Fibroblast of lung (primary cell): ENCODE data around the gene NMU. TPM values are rescaled to one million over a fixed set of nuclear protein-coding genes. Genes with fewer than 3 reads are reported as not detected.
"Not testable (repeated sequence)": the region's sequence is repeated elsewhere in the genome, so short reads cannot be mapped to it uniquely, and the experiment has no call there.

Source experiments
- DNase-seq, 2 donors: peaks; one replicate each; pipeline versions ENCODE4 v3.0.0 to v3.0.0-alpha.2; 2010; ENCODE audit warnings: low read depth in 2 of 2
- H2AFZ ChIP-seq: 2 replicates; pipeline ENCODE4 v1.5.1; 2012; ENCODE audit warnings: low read length, control low read depth, inconsistent platforms
- H3K27ac ChIP-seq: 2 replicates; pipeline ENCODE4 v1.5.1; 2011; ENCODE audit warnings: low read length, control low read depth; ENCODE audit not compliant: insufficient read depth
- H3K27me3 ChIP-seq: 2 replicates; pipeline ENCODE4 v1.5.1; 2011; ENCODE audit warnings: mild to moderate bottlenecking, low read length; ENCODE audit not compliant: control insufficient read depth, insufficient read depth
- H3K36me3 ChIP-seq: 2 replicates; pipeline ENCODE4 v1.5.1; 2011; ENCODE audit warnings: low read length; ENCODE audit not compliant: control insufficient read depth, insufficient read depth
- H3K4me1 ChIP-seq: 2 replicates; pipeline ENCODE4 v1.5.1; 2011; ENCODE audit warnings: low read length; ENCODE audit not compliant: control insufficient read depth, insufficient read depth; ENCODE audit errors: extremely low read depth
- H3K4me2 ChIP-seq: 2 replicates; pipeline ENCODE4 v1.5.1; 2011; ENCODE audit warnings: low read length, control low read depth; ENCODE audit not compliant: insufficient read depth; ENCODE audit errors: extremely low read depth
- H3K4me3 ChIP-seq, 4 experiments: fragments of 200-600 bp in 1 of 4; sonication (generic) in 1 of 4; replicated peaks in 1 of 4; 2 replicates each; pipeline ENCODE4 v1.5.1; 2011 to 2016; ENCODE audit warnings: low read length in 4 of 4, low read depth in 3 of 4, mild to moderate bottlenecking in 3 of 4, control low read depth in 2 of 4, inconsistent platforms in 1 of 4, mixed read lengths in 1 of 4; ENCODE audit not compliant: insufficient read depth in 1 of 4; ENCODE audit errors: control extremely low read depth in 1 of 4
- H3K79me2 ChIP-seq: 2 replicates; pipeline ENCODE4 v1.5.1; 2012; ENCODE audit warnings: mild to moderate bottlenecking, low read length, inconsistent platforms; ENCODE audit not compliant: control insufficient read depth, insufficient read depth
- H3K9ac ChIP-seq: 2 replicates; pipeline ENCODE4 v1.5.1; 2011; ENCODE audit warnings: mild to moderate bottlenecking, low read length, control low read depth; ENCODE audit not compliant: insufficient read depth
- H3K9me3 ChIP-seq: 2 replicates; pipeline ENCODE4 v1.5.1; 2012; ENCODE audit warnings: low read depth, low read length; ENCODE audit not compliant: control insufficient read depth, insufficient read depth
- H4K20me1 ChIP-seq: 2 replicates; pipeline ENCODE4 v1.5.1; 2011; ENCODE audit warnings: low read length; ENCODE audit not compliant: control insufficient read depth, insufficient read depth; ENCODE audit errors: extremely low read depth
- EZH2 ChIP-seq: IDR thresholded peaks from 2 replicates; pipeline ENCODE4 v1.5.1; 2012; ENCODE audit warnings: low read length, control low read depth, mild to moderate bottlenecking; ENCODE audit errors: missing control alignments
- polyA plus RNA-seq, 2 donors: library from polyadenylated mRNA; depleted of rRNA in 1 of 2; stranded (reverse) in 1 of 2; unstranded in 1 of 2; fragments of >200 nt; gene quantifications; 2 replicates each; pipeline ENCODE4 v1.2.1, GENCODE V29; 2011 to 2012; ENCODE audit warnings: missing spikeins in 1 of 2
- total RNA-seq: library from RNA; depleted of rRNA; stranded (reverse); fragments of >200 nt; gene quantifications from 2 replicates; pipeline ENCODE4 v1.2.1, GENCODE V29; 2014
- TF ChIP-seq, protein P1 (sequence below), 2 donors: IDR thresholded peaks in 1 of 2; conservative IDR thresholded peaks in 1 of 2; 1 replicate in 1 of 2; 2 replicates in 1 of 2; pipeline ENCODE4 v1.5.1; 2011 to 2012; ENCODE audit warnings: low read length in 2 of 2, control low read depth in 1 of 2, inconsistent platforms in 1 of 2, low read depth in 1 of 2, mild to moderate bottlenecking in 1 of 2

NMU gene
- total and polyA plus RNA-seq, 2 donors (not counting 1 experiment from before 2014, with no cell fraction given), result 0.08 TPM; not detected in 1

- Histone ChIP-seq H3K36me3 (no peaks in the 10 kb centered on the region), H3K79me2 (no peaks in the 10 kb centered on the region), H3K27ac (no peak overlapping the region), H3K27me3 (no peaks in the 10 kb centered on the region), H3K4me3 (no peak overlapping the region), H3K9ac (no peak overlapping the region), H4K20me1 (no peaks in the 10 kb centered on the region), H3K4me1 (no peaks in the 10 kb centered on the region), H3K9me3 (no peaks in the 10 kb centered on the region), H3K4me2 (no peak overlapping the region), H2AFZ (no peak overlapping the region)
- TF ChIP-seq, protein P1, sequence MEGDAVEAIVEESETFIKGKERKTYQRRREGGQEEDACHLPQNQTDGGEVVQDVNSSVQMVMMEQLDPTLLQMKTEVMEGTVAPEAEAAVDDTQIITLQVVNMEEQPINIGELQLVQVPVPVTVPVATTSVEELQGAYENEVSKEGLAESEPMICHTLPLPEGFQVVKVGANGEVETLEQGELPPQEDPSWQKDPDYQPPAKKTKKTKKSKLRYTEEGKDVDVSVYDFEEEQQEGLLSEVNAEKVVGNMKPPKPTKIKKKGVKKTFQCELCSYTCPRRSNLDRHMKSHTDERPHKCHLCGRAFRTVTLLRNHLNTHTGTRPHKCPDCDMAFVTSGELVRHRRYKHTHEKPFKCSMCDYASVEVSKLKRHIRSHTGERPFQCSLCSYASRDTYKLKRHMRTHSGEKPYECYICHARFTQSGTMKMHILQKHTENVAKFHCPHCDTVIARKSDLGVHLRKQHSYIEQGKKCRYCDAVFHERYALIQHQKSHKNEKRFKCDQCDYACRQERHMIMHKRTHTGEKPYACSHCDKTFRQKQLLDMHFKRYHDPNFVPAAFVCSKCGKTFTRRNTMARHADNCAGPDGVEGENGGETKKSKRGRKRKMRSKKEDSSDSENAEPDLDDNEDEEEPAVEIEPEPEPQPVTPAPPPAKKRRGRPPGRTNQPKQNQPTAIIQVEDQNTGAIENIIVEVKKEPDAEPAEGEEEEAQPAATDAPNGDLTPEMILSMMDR (conservative IDR thresholded peaks at IDR 0.05 in 1 of 2, IDR thresholded peaks at IDR 0.05 in 1 of 2; ENCODE audit: low read depth in 1 of 2, low read length in 2 of 2), result no peak
- TF ChIP-seq EZH2, result no peak
- DNase-seq, result no peak
Measured at GRCh38 chr4:55588160-55588559, 47.9 kb downstream of the NMU start.

- not testable (repeated sequence) for H2AFZ ChIP-seq, H3K4me2 ChIP-seq, H3K9me3 ChIP-seq, H3K79me2 ChIP-seq, DNase-seq, H3K4me3 ChIP-seq, H4K20me1 ChIP-seq, H3K36me3 ChIP-seq, H3K4me1 ChIP-seq, H3K27me3 ChIP-seq, H3K27ac ChIP-seq, H3K9ac ChIP-seq
Measured at GRCh38 chr4:55582773-55583172, 53.3 kb downstream of the NMU start.

DNA sequence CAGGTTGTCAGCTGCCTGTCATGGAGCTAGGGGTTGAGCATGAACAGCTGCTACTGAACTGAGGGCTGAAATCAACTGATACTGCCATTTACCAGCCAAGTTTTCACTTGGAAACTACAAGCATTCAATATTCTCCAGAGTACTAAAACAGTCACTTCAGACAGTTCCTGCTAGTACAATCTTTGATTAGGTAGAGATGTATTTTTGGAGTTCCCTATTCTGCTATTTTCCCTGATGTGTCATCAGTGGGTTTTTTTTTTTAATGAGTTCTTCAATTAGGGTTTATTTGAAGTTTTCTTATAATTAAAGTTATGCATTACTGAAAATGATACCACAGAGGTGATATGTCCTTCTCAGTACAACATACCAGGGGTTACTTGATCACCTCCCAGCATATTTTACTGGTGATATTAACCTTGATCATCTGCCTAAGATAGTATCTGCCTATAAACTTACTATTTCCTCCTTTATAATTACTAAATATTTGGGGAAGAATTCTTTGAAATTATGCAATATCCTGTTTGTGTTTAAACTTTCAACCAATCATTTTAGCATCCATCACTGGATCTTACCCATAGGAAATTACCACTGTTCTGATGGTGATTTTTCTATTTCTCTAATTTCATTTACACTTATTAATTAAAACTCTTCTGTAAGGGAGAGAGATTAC lies 57.6 kb downstream of the NMU start:
- H3K4me2 ChIP-seq, result no peak overlapping the region
- no peak overlapping the region for H3K9ac ChIP-seq
- TF ChIP-seq, protein P1 (conservative IDR thresholded peaks at IDR 0.05 in 1 of 2, IDR thresholded peaks at IDR 0.05 in 1 of 2; ENCODE audit: low read depth in 1 of 2, low read length in 2 of 2), result no peak
- no peak for TF ChIP-seq EZH2
- H3K27ac ChIP-seq, result no peak overlapping the region
- H3K36me3 ChIP-seq, result no peaks in the 10 kb centered on the region
- no peaks in the 10 kb centered on the region for H3K9me3 ChIP-seq
- DNase-seq, result no peak
- no peaks in the 10 kb centered on the region for H3K79me2 ChIP-seq
- H3K4me1 ChIP-seq, result no peaks in the 10 kb centered on the region
- no peaks in the 10 kb centered on the region for H3K27me3 ChIP-seq
- no peak overlapping the region for H2AFZ ChIP-seq
- H3K4me3 ChIP-seq, result no peak overlapping the region
- no peaks in the 10 kb centered on the region for H4K20me1 ChIP-seq
